Stimulated activated CD8-positive, alpha-beta memory T cell treated with anti-CD3 and anti-CD28 coated beads, Interleukin-15, amount 100 ng/mL, for 48 hours (primary cell): ENCODE measurements around the gene SRD5A3.

Experiments
- DNase-seq, 2 donors: peaks; one replicate each; pipeline ENCODE4 v3.0.0-alpha.2; 2020; ENCODE audit warnings: low read depth in 2 of 2

Gene SRD5A3

DNA sequence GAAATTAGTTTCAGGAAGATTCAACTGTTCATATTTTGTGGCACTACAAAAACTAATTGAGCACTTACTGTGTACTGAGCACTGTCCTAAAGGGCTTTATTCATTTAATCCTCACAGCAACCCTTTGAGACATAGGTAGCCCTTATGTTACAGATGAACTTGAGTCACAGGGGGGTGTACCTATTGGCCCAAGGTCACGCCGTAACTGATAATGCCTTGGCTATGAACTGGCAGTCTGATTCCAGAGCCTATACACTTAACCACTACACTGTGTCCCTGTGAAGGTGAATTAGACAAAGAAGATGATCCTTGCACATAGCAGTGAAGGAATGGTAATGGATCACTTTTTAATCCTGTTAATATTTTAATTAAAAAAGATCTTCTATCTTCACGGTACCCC is 61.7 kb downstream of the SRD5A3 start:
- no peak for DNase-seq

DNA sequence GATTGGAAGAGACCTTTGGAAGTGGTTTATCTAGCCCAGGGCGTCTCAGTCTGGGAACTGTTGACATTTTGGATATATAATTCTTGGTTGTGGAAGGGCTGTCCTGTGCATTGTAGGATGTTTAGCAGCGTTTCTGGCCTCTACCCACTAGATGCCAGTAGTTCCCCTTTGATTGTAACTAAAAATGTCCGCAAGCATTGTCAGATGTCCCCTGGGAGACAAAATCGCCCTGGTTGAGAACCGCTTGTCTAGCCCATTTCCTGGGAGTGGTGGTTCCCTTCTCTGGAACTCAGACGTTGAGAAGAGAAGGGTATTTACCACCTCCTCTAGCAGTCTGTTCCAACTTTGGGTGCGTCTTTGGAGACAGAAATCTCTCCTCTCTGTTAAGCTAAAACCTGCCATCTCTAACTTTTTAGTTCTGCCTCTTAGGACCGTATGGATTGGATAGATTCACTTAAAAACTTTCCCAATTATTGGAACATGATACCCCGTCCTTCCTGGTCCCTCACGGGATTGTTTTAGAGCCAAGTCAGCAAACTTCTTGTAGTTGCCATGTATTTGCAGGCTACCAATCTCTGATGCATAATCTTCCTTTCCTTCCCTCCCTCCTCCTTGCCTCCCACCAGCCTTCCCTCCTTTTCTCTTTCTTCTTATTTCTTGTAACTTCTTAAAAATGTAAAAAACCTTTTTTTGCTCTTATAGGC is 63.6 kb downstream of the SRD5A3 start:
- DNase-seq, result no peak

DNA sequence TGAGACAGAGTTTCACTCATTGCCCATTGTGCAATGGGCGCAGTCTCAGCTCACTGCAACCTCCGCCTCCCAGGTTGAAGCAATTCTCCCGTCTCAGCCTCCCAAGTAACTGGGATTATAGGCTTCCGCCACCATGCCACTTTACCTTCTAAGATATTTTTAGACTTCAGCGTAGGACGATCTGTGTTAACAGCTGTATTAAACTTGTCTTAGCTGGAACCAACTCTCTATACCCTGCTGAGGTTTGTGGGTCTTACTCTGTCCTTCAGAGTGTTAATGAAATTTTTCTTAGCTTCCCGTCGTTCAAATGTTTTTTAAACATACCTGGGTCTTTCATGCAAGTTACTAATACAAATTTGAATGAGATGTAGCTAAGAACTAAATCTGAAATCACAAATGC is 64.4 kb downstream of the SRD5A3 start:
- no peak for DNase-seq

DNA sequence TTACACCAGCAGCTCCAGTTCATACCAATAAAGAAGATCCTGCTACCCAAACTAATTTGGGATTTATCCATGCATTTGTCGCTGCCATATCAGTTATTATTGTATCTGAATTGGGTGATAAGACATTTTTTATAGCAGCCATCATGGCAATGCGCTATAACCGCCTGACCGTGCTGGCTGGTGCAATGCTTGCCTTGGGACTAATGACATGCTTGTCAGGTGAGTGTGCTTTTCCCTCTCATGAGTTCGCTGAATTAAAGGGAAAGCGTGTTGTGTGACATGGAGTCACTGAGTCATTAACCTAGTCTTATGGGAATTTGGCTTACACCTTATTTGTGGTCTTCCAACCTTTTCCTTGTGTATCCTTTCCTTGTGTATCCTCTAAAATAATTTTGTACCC is 65.6 kb downstream of the SRD5A3 start:
- no peak for DNase-seq

DNA sequence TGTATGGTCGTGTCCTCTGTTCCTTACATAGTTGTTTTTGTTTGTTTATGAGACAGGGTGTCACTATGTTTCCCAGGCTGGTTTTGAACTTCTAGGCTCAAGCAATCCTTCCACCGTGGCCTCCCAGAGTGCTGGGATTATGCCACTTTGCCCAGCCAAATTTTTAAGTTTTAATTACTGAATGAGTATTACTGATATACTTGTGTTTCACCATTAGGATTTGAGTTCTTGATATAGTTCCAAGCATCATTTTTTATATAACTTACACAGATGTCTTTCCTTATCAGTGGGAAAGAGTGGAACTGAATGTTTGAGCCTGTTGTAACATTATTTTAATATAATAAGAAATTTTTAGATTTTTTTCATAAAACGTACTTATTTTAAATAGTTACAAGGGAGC is 70.1 kb downstream of the SRD5A3 start:
- no peak for DNase-seq
